ENCODE results near the gene SUCLG2.

DNA sequence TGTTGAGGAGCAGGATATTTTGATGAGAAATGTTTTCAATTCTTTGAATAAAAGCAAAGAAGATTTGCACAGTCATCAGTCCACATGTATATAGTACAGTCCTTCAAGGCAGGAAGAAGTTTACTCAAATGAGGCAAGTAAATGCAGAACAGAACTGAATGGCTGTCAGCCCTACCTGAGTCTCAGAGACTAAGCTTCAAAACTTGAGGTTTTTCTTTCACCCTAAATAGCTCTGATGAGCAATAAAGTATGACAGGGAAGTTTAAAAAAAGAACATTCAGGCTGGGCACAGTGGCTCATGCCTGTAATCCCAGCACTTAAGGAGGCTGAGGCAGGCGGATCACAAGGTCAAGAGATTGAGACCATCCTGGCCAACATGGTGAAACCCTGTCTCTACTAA is 232.5 kb downstream of the SUCLG2 start:
- TF ChIP-seq, protein P1, sequence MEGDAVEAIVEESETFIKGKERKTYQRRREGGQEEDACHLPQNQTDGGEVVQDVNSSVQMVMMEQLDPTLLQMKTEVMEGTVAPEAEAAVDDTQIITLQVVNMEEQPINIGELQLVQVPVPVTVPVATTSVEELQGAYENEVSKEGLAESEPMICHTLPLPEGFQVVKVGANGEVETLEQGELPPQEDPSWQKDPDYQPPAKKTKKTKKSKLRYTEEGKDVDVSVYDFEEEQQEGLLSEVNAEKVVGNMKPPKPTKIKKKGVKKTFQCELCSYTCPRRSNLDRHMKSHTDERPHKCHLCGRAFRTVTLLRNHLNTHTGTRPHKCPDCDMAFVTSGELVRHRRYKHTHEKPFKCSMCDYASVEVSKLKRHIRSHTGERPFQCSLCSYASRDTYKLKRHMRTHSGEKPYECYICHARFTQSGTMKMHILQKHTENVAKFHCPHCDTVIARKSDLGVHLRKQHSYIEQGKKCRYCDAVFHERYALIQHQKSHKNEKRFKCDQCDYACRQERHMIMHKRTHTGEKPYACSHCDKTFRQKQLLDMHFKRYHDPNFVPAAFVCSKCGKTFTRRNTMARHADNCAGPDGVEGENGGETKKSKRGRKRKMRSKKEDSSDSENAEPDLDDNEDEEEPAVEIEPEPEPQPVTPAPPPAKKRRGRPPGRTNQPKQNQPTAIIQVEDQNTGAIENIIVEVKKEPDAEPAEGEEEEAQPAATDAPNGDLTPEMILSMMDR (conservative IDR thresholded peaks at IDR 0.05; ENCODE audit: low read depth, low read length), result no peak
- TF ChIP-seq POLR2A (IDR thresholded peaks at IDR 0.05; ENCODE audit: low read depth, low read length) (no peak), FOS (IDR thresholded peaks at IDR 0.05; ENCODE audit: low read depth, low read length) (no peak), ELK1 (IDR thresholded peaks at IDR 0.05; ENCODE audit: borderline replicate concordance, low read depth, low read length) (no peak), MXI1 (IDR thresholded peaks at IDR 0.05; ENCODE audit: borderline replicate concordance, low read depth, low read length) (no peak), CEBPB (IDR thresholded peaks at IDR 0.05; ENCODE audit: low read depth, low read length) (no peak), SMC3 (IDR thresholded peaks at IDR 0.05; ENCODE audit: low read depth, low read length) (no peak)
- TF ChIP-seq, protein P2, sequence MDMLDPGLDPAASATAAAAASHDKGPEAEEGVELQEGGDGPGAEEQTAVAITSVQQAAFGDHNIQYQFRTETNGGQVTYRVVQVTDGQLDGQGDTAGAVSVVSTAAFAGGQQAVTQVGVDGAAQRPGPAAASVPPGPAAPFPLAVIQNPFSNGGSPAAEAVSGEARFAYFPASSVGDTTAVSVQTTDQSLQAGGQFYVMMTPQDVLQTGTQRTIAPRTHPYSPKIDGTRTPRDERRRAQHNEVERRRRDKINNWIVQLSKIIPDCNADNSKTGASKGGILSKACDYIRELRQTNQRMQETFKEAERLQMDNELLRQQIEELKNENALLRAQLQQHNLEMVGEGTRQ (IDR thresholded peaks at IDR 0.05; ENCODE audit: low read depth, low read length), result no peak

Data from IMR-90 (cell line).